ENCODE measurements around the gene LMAN2L.

LMAN2L gene

GRCh38 chr2:96701636-96702035 lies 38.2 kb downstream of the LMAN2L start:
- no peak for TF ChIP-seq CTCF (conservative IDR thresholded peaks at IDR 0.05; ENCODE audit: low read depth, low read length)
- Histone ChIP-seq H3K4me1 (ENCODE audit: low read depth, poor library complexity, severe bottlenecking) (no peaks in the 10 kb centered on the region), H2AFZ (ENCODE audit: low read depth) (no peak overlapping the region), H3K4me2 (no peak overlapping the region), H4K20me1 (ENCODE audit: insufficient read depth) (no peaks in the 10 kb centered on the region), H3K27me3 (ENCODE audit: insufficient read depth, low read depth) (no peaks in the 10 kb centered on the region), H3K79me2 (ENCODE audit: insufficient read depth, low read depth) (no peaks in the 10 kb centered on the region), H3K36me3 (ENCODE audit: insufficient read depth) (no peaks in the 10 kb centered on the region), H3K27ac (no peak overlapping the region), H3K9ac (no peak overlapping the region), H3K4me3 (IDR thresholded peaks at IDR 0.05; ENCODE audit: insufficient read depth, low read depth, low read length) (no peak overlapping the region)

GRCh38 chr2:96700086-96700485 lies 39.8 kb downstream of the LMAN2L start:
- Histone ChIP-seq H3K79me2 (ENCODE audit: insufficient read depth, low read depth) (no peaks in the 10 kb centered on the region), H3K36me3 (ENCODE audit: insufficient read depth) (no peaks in the 10 kb centered on the region), H3K27me3 (ENCODE audit: insufficient read depth, low read depth) (no peaks in the 10 kb centered on the region), H2AFZ (ENCODE audit: low read depth) (no peak overlapping the region), H3K9ac (no peak overlapping the region), H3K27ac (no peak overlapping the region), H4K20me1 (ENCODE audit: insufficient read depth) (no peaks in the 10 kb centered on the region), H3K4me1 (ENCODE audit: low read depth, poor library complexity, severe bottlenecking) (no peaks in the 10 kb centered on the region), H3K4me2 (no peak overlapping the region), H3K4me3 (IDR thresholded peaks at IDR 0.05; ENCODE audit: insufficient read depth, low read depth, low read length) (no peak overlapping the region)
- no peak for TF ChIP-seq CTCF (conservative IDR thresholded peaks at IDR 0.05; ENCODE audit: low read depth, low read length)

GRCh38 chr2:96699621-96700020 lies 40.2 kb downstream of the LMAN2L start:
- Histone ChIP-seq H3K27me3 (ENCODE audit: insufficient read depth, low read depth) (no peaks in the 10 kb centered on the region), H3K4me1 (ENCODE audit: low read depth, poor library complexity, severe bottlenecking) (no peaks in the 10 kb centered on the region), H2AFZ (ENCODE audit: low read depth) (no peak overlapping the region), H3K79me2 (ENCODE audit: insufficient read depth, low read depth) (no peaks in the 10 kb centered on the region), H3K4me3 (IDR thresholded peaks at IDR 0.05; ENCODE audit: insufficient read depth, low read depth, low read length) (no peak overlapping the region), H3K4me2 (no peak overlapping the region), H3K36me3 (ENCODE audit: insufficient read depth) (no peaks in the 10 kb centered on the region), H3K27ac (no peak overlapping the region), H3K9ac (no peak overlapping the region), H4K20me1 (ENCODE audit: insufficient read depth) (no peaks in the 10 kb centered on the region)
- no peak for TF ChIP-seq CTCF (conservative IDR thresholded peaks at IDR 0.05; ENCODE audit: low read depth, low read length)

GRCh38 chr2:96699021-96699420 lies 40.8 kb downstream of the LMAN2L start:
- Histone ChIP-seq H4K20me1 (ENCODE audit: insufficient read depth) (no peaks in the 10 kb centered on the region), H3K79me2 (ENCODE audit: insufficient read depth, low read depth) (no peaks in the 10 kb centered on the region), H3K9ac (no peak overlapping the region), H3K4me2 (no peak overlapping the region), H3K4me3 (IDR thresholded peaks at IDR 0.05; ENCODE audit: insufficient read depth, low read depth, low read length) (no peak overlapping the region), H2AFZ (ENCODE audit: low read depth) (no peak overlapping the region), H3K36me3 (ENCODE audit: insufficient read depth) (no peaks in the 10 kb centered on the region), H3K27ac (no peak overlapping the region), H3K27me3 (ENCODE audit: insufficient read depth, low read depth) (no peaks in the 10 kb centered on the region), H3K4me1 (ENCODE audit: low read depth, poor library complexity, severe bottlenecking) (no peaks in the 10 kb centered on the region)
- no peak for TF ChIP-seq CTCF (conservative IDR thresholded peaks at IDR 0.05; ENCODE audit: low read depth, low read length)

Measured in KMS-11 (cell line).